GM18511 (cell line): ENCODE data around the gene STOX2.
"Not testable (repeated sequence)": the region's sequence is repeated elsewhere in the genome, so short reads cannot be mapped to it uniquely, and the experiment has no call there.

Source experiments
- ATAC-seq: cut with Tn5 transposase; IDR thresholded peaks from one replicate; pipeline ENCODE4 v1.9.1; 2021; ENCODE audit warnings: mild to moderate bottlenecking, moderate library complexity; ENCODE audit not compliant: unreplicated experiment

Gene STOX2

GRCh38 chr4:184019667-184020623, 114.8 kb downstream of the STOX2 start:
- no peak for ATAC-seq

GRCh38 chr4:184021389-184021788, 116.3 kb downstream of the STOX2 start:
- no peak for ATAC-seq

GRCh38 chr4:184022679-184023383, 117.7 kb downstream of the STOX2 start:
- no peak for ATAC-seq

- ATAC-seq = no peak
Observed at GRCh38 chr4:184024637-184025036, 119.5 kb downstream of the STOX2 start.

GRCh38 chr4:184028561-184029374, 123.7 kb downstream of the STOX2 start:
- ATAC-seq = no peak

- no peak for ATAC-seq
Observed at GRCh38 chr4:184030036-184030435, 124.9 kb downstream of the STOX2 start.

GRCh38 chr4:184030764-184031163, 125.7 kb downstream of the STOX2 start:
- no peak for ATAC-seq

GRCh38 chr4:184032091-184032490, 127.0 kb downstream of the STOX2 start:
- no peak for ATAC-seq

GRCh38 chr4:184039963-184040383, 134.9 kb downstream of the STOX2 start:
- no peak for ATAC-seq

GRCh38 chr4:184041156-184041555, 136.0 kb downstream of the STOX2 start:
- no peak for ATAC-seq

GRCh38 chr4:184046148-184046547, 141.0 kb downstream of the STOX2 start:
- no peak for ATAC-seq

- ATAC-seq = not testable (repeated sequence)
Observed at GRCh38 chr4:184051262-184051661, 146.2 kb downstream of the STOX2 start.

- ATAC-seq = no peak
Observed at GRCh38 chr4:184052616-184053015, 147.5 kb downstream of the STOX2 start.

- ATAC-seq = no peak
Observed at GRCh38 chr4:184053434-184053833, 148.3 kb downstream of the STOX2 start.

- no peak for ATAC-seq
Observed at GRCh38 chr4:184056877-184057276, 151.8 kb downstream of the STOX2 start.

- ATAC-seq = no peak
Observed at GRCh38 chr4:184058026-184058425, 152.9 kb downstream of the STOX2 start.

GRCh38 chr4:184059099-184059498, 154.0 kb downstream of the STOX2 start:
- no peak for ATAC-seq

GRCh38 chr4:184061582-184061981, 156.5 kb downstream of the STOX2 start:
- ATAC-seq = no peak

- no peak for ATAC-seq
Observed at GRCh38 chr4:184062769-184063168, 157.7 kb downstream of the STOX2 start.

GRCh38 chr4:184064877-184065276, 159.8 kb downstream of the STOX2 start:
- no peak for ATAC-seq
